Stimulated activated CD4-positive, alpha-beta T cell treated with anti-CD3 and anti-CD28 coated beads, Interleukin-1b, Interleukin-23, amount 100 ng/mL, for 24 hours (primary cell): Measurements from ENCODE around the gene ZFR.

Experiments used
- DNase-seq, 4 experiments: peaks; one replicate each; pipeline ENCODE4 v3.0.0-alpha.2; 2020; ENCODE audit warnings: low read depth in 4 of 4, low spot score in 1 of 4

Gene ZFR

GRCh38 chr5:32444431-32445286 is at the start of gene ZFR:
ZFR (minus strand) TSS chr5:32444740; CDS start chr5:32444658, 82 bp downstream.
- peak; percentile 77 to 88 (median 82) for DNase-seq

- no peak for DNase-seq
Observed at GRCh38 chr5:32490972-32491557, 46.5 kb upstream of the ZFR start.

DNA sequence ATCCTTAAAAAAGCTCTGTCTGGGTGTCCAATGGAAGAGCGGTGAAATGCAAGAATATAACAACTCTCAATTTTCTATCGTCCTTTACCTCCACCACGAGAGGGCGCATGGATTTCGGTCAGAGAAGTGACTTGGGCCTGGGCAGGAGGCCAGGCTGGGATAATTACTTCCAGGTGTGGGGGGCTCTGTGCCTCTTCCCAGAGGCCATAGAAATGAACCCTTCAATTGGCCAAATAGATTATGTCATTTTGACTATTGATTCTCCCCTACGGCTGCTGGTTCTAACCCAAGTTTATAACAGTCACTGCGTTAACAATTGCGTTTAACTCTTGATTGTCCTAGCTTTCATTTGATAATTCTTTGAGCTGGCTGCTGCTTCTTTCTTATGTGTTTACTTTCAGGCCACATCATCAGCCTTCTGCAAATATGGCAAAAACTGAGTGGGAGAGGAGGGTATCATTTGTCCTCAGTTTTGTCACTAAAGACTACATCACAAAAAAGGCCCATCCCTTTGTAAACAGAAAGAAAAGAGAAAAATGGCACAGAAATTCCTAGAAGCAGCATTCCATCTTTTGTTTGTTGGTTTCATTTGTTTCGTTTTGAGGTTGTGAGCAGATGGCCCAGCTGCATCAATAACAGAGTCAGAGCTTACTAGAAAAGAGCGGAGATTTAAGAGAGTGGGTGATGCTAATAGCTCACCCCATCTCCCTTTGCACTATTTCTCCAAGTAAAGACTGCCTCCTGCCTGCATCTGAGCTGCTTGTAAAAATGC is 45.4 kb upstream of the ZFR start:
- DNase-seq, result peak; percentile 54 to 70 (median 63)

DNA sequence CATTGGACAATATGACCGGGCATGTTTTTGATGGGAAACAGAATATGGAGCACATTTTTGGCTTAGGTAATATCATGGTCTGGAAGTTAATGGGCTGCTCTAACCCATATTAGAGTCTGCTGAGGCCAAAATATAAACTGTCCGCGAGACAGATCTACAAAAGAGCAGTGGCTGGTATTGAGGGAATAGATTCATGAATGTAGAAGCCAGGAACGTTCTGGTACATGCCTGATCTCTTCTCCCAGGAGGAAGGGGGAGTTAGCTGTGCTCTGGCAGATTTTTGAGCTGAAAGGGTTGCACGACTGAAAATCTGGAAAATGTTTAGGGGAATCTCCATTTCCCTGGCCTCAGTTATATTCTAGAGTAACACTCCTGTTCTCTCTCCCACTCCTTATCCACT is 42.9 kb upstream of the ZFR start:
- no peak for DNase-seq

GRCh38 chr5:32487008-32487407 is 42.5 kb upstream of the ZFR start:
- DNase-seq, result no peak

- no peak for DNase-seq
Observed at GRCh38 chr5:32482193-32482592, 37.7 kb upstream of the ZFR start.

GRCh38 chr5:32479096-32479495 is 34.6 kb upstream of the ZFR start:
- DNase-seq, result no peak

GRCh38 chr5:32476891-32477290 is 32.4 kb upstream of the ZFR start:
- DNase-seq, result no peak

DNA sequence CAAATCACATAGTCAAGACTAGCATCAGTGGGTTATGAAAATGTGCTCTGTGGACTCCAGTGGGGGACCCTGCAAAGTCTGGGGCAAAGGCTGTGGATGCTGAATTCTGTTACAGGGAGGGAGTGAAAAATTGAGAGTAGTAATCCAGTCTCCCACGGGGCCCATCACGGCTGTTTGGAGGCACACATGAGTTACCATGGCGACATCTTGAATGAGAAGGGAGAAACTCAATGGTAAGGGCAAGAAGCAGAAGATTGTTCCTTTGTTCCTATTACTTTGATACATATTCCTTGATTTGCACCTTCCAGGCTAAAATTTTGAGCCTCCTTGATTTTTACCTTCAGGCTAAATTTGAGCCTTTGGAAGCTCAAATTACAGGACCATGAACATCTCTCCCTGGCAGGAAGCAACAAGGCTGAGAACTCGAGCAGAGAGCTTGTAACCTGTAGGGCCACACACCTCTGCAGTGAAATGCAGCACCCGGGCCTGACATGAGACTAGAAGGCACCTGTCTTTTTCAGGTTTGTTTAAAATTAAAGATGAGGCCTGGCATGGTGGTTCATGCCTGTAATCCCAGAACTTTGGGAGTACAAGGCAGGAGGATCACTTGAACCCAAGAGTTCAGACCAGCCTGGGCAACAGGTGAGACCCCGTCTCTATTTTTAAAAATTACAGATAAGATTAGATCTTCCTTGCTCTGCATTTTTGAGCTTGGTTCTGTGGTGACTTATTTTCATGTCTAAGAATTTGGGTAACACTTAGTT is 31.0 kb upstream of the ZFR start:
- DNase-seq, result no peak

DNA sequence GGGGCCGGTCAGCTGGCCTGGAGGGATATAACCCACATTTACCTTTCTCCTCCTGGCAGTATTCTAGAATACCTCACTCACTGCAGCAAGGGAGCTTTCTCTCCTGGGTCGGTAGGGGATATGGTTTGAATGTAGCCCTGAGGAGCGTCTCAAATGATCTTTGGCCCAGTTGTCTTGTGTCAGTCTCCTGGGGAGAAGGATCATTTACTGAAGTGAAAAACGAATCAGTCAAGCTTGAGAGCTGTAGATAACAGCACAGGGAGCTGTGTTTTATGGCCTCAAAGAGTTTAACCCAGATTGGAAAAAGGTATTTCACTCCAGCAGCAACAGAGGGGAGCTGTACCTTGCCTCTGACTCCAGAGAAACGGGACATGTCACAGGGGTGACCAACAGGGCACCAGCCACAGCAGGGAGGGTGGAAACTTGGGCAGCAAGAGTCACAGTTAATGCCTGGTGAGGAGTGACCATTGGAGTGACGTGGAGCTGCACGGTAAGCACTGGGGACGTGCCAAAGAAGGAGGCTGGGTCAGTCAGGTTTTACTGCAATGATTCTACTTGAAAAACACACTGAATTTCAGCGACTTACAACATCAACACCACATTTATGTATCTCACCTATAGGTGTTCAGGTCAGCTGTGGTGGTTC is 29.8 kb upstream of the ZFR start:
- no peak for DNase-seq

DNA sequence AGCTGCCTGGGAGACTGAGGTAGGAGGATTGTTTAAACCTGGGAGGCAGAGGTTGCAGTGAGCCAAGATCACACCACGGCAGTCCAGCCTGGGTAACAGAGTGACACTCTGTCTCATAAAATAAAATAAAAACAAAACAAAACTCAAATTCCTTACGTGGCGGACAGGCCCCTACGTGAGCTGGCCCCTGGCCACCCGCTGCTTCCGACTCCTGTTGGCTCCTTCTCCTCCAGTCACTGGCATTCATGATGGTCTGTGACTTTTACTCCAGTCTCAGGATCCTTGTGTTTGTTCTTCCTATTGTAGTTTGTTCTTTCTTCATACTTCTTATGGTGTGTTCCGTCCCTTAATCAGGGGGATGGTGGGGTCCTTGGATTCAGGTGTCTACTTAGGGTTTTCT is 28.5 kb upstream of the ZFR start:
- DNase-seq, result no peak

GRCh38 chr5:32471784-32472183 is 27.2 kb upstream of the ZFR start:
- no peak for DNase-seq

DNA sequence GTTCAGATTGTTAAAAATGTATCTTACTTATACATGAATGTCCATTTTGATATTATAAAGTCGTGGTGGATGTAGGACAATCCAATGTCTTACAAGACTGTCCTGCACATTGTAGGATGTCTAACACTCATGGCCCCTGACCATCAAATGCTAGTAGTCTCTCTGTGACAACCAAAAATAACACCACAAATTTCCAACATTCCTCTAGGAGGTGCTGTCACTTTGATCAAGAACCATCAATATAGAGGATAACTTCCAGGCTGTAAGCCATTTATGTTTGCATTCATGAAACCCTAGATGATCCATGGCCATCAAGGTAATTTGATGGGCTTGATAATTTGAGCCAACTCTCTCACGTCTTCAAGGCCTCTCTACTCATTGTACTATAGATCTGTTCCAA is 20.5 kb upstream of the ZFR start:
- DNase-seq, result no peak

DNA sequence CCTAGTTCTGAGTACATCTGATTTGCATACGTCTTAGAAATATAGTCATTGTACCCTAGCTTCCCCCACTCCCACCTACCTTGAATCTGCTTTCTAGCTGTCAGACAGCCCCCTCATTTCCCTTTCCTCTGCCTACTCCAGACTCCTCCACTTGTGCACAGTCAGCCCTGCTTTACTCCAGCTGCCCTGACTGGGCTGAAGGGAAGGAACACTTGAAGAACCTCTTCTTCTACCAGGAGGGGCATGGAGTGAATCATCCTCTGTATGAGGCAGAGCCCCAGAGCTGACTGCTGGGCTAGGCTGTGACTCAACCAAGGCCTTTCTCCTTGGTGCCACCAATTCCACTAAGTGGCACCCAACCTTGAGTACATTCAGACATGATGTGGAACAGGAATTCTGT is 18.1 kb upstream of the ZFR start:
- peak in 3 of 4 experiments; percentile 9 to 36 (median 36) for DNase-seq

DNA sequence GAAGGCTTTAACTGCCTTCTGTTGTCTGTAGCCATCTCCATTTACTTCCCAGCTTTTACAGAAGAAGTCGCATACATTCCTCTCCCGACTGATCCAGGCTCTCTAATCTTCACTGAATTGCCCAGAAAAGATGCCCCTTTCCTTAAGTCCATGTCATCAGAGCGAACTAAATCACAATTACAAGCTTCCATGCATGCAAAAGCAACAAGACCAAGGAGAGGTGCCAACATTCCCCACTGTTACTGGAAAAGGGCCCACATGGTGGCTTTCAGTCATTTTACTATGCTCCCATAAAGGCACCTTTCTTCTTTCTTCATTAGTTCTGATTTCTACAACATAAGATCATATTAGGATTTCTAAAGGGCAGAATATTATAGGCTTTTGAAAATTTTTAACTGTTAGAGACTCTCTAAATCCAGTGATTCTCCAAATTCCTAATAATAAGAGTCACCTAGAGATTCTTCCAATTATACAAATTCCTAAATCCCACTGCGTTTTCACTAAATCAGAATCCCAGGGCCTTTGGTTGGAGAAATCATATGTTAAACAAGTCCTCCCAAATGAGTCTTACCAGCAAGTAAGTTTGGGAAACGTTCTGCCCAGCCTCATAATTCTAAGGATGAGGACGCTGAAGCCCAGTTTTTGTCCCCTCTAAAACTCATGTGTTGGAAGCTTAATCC is 17.0 kb upstream of the ZFR start:
- DNase-seq, result no peak

- DNase-seq, result no peak
Observed at GRCh38 chr5:32460702-32461101, 16.2 kb upstream of the ZFR start.

DNA sequence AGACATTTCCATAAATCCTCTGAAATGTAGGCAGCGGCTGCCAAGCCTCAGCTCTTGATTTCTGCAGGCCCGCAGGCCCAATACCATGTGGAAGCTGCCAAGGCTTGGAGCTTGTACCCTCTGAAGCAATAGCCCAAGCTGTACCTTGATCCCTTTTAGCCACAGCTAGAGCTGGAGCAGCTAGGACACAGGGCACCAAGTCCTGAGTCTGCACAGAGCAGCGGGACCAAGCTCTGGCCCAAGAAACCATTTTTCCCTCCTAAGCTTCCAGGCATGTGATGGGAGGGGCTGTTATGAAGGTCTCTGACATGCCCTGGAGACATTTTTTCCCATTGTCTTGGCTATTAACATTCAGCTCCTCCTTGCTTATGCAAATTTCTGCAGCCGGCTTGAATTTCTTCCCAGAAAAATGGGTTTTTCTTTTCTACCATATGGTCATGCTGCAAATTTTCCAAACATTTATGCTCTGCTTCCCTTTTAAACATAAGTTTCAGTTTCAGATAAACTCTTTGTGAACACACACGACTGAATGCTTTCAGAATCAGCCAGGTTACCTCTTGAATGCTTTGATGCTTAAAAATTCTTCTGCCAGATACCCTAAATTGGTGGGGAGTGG is 14.4 kb upstream of the ZFR start:
- no peak for DNase-seq

DNA sequence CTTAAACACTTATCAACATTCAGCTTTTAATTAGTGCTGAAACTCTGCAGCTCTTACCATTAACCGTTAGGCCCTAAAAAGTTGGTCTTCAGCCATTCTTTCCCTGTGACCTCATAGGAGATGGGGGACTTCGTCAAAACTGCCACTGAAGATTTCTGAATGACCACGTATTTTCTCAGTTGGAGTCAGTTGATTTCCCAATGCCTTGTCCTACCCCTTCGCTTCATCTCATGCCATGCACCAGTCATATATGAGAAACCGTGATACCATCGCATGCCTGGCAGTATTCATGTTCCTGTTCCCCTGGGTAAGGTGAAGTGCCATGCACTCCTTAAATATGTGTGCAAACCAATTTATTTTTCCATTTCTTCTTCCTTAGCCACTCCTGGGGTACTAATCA is 10.8 kb upstream of the ZFR start:
- no peak for DNase-seq

DNA sequence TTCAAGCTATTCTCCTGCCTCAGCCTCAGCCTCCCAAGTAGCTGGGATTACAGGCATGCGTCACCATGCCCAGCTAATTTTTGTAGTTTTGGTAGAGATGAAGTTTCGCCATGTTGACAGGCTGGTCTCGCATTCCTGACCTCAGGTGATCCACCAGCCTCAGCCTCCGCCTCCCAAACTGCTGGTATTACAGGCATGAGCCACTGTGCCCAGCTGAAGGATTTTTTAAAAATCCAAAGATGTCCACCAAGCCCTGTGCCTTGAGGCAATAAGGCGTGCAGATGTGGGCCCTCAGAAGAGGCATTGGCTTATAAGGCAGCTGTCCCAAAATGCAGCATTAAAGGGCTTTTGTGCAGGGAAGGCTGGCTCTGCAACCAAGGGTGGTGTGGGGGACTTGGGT is 10.3 kb upstream of the ZFR start:
- DNase-seq, result no peak

DNA sequence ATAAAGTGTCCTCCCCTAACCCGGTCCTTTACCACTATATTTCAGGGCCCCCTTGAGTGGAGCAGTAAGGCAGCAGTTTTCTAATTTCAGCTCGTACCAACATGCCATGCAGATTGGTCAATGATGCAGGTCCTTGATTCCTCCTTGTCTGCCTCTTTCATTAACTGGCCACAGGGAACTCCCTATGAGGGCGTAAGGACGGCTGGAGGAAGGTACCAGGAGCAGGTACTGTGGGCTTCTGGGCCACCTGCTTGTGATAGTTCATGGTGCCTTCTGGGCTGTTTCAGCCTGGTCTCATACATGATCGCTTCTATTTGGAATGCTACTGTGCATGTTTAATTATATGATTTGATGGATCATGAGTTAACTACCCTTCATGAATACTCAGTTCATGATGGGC is 9.4 kb upstream of the ZFR start:
- DNase-seq, result no peak
